ENCODE data around the gene RALGAPB.

RALGAPB gene

DNA sequence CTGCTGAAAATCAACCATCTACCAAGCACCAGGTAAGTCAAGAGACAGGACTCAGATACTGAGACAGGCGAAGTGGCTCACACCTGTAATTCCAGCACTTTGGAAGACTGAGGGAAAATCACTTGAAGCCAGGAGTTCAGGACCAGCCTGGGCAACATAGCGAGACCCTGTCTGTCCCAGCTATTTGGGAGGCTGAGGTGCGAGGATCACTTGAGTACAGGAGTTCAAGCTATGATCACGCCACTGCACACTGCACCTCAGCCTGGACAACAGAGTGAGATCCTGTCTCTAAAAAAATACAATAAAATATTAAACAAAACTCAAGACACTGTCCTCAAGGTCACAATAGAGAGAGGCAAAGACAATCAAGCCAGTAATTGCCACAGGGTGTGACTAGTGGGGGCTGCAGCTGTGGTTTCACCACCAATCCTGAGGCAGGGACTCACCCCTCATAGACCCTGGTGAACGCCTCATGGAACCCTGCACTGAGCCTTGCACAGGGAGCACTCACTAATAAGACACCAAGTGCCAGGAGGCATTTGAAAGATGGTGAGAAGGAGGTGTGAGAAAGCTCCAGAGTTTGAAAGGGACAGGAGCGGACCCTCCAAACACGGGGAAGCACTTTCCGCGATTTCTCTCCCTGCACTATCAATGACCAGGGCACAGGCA lies 39.2 kb upstream of the RALGAPB start:
- Histone ChIP-seq H3K9ac (ENCODE audit: low read depth, low read length) (peak overlapping the region; percentile 83), H3K4me2 (ENCODE audit: insufficient read depth, low read length) (peak overlapping the region; percentile 91), H4K20me1 (ENCODE audit: insufficient read depth, low read length) (peaks cover 57% of the 10 kb centered on the region), H3K79me2 (ENCODE audit: insufficient read depth, low read length) (peaks cover 64% of the 10 kb centered on the region), H2AFZ (ENCODE audit: low read depth, low read length) (no peak overlapping the region), H3K27me3 (ENCODE audit: insufficient read depth, low read length, poor library complexity) (no peaks in the 10 kb centered on the region), H3K27ac (ENCODE audit: low read length) (peak overlapping the region; percentile 89), H3K36me3 (ENCODE audit: insufficient read depth, low read length) (peaks cover 61% of the 10 kb centered on the region), H3K9me3 (ENCODE audit: insufficient read depth, low read length, severe bottlenecking) (no peaks in the 10 kb centered on the region), H3K4me1 (ENCODE audit: insufficient read depth, low read length) (peaks cover 59% of the 10 kb centered on the region), H3K4me3 (ENCODE audit: low read depth in 1 of 2, low read length in 2 of 2) (peak overlapping the region; percentile 66 to 80; a peak in 3 of 4 replicates)
- ATAC-seq (ENCODE audit: insufficient read depth, low read depth) (no peak), DNase-seq (no peak)
- TF ChIP-seq EZH2 (IDR thresholded peaks at IDR 0.05; ENCODE audit: borderline replicate concordance, low read depth, low read length, severe bottlenecking): no peak
- TF ChIP-seq, protein P1, sequence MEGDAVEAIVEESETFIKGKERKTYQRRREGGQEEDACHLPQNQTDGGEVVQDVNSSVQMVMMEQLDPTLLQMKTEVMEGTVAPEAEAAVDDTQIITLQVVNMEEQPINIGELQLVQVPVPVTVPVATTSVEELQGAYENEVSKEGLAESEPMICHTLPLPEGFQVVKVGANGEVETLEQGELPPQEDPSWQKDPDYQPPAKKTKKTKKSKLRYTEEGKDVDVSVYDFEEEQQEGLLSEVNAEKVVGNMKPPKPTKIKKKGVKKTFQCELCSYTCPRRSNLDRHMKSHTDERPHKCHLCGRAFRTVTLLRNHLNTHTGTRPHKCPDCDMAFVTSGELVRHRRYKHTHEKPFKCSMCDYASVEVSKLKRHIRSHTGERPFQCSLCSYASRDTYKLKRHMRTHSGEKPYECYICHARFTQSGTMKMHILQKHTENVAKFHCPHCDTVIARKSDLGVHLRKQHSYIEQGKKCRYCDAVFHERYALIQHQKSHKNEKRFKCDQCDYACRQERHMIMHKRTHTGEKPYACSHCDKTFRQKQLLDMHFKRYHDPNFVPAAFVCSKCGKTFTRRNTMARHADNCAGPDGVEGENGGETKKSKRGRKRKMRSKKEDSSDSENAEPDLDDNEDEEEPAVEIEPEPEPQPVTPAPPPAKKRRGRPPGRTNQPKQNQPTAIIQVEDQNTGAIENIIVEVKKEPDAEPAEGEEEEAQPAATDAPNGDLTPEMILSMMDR (IDR thresholded peaks at IDR 0.05; ENCODE audit: borderline replicate concordance, extremely low read depth, low read length, poor library complexity, severe bottlenecking): no peak

DNA sequence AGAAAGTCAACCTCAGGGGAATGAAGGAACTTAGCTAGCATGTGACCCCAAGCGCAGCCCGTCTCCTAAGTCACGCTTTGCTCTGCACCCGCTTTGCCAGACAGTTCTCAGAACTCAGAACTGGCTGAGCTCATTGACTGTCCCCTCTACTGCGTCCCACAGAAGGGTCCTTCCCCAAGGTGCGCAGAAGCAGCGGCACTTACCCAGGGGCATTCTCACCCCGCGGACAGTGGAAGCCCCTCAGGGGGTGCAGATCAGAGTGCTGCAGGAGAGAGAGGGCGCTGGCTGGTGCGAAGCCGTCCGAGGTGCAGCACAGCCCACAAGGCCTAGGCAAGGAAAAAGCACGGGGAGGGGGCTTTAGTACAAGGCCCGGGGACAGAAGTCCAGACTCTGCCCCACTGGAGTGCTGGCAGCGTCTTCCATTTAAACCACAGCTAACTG lies 38.3 kb upstream of the RALGAPB start:
- Histone ChIP-seq H3K36me3 (ENCODE audit: insufficient read depth, low read length) (peaks cover 53% of the 10 kb centered on the region), H3K9me3 (ENCODE audit: insufficient read depth, low read length, severe bottlenecking) (no peaks in the 10 kb centered on the region), H3K79me2 (ENCODE audit: insufficient read depth, low read length) (peaks cover 55% of the 10 kb centered on the region), H3K27me3 (ENCODE audit: insufficient read depth, low read length, poor library complexity) (peaks cover 6% of the 10 kb centered on the region), H3K4me1 (ENCODE audit: insufficient read depth, low read length) (peaks cover 50% of the 10 kb centered on the region), H3K4me2 (ENCODE audit: insufficient read depth, low read length) (peak overlapping the region; percentile 91), H2AFZ (ENCODE audit: low read depth, low read length) (peak overlapping the region; percentile 91; the same call in 1 of the 2 replicates), H4K20me1 (ENCODE audit: insufficient read depth, low read length) (peaks cover 48% of the 10 kb centered on the region), H3K4me3 (ENCODE audit: low read depth in 1 of 2, low read length in 2 of 2) (peak overlapping the region; percentile 66 to 80), H3K9ac (ENCODE audit: low read depth, low read length) (peak overlapping the region; percentile 83), H3K27ac (ENCODE audit: low read length) (peak overlapping the region; percentile 89)
- DNase-seq (peak; percentile 42), ATAC-seq (ENCODE audit: insufficient read depth, low read depth) (peak; percentile 50)
- TF ChIP-seq, protein P1 (IDR thresholded peaks at IDR 0.05; ENCODE audit: borderline replicate concordance, extremely low read depth, low read length, poor library complexity, severe bottlenecking): no peak
- no peak for TF ChIP-seq EZH2 (IDR thresholded peaks at IDR 0.05; ENCODE audit: borderline replicate concordance, low read depth, low read length, severe bottlenecking)

DNA sequence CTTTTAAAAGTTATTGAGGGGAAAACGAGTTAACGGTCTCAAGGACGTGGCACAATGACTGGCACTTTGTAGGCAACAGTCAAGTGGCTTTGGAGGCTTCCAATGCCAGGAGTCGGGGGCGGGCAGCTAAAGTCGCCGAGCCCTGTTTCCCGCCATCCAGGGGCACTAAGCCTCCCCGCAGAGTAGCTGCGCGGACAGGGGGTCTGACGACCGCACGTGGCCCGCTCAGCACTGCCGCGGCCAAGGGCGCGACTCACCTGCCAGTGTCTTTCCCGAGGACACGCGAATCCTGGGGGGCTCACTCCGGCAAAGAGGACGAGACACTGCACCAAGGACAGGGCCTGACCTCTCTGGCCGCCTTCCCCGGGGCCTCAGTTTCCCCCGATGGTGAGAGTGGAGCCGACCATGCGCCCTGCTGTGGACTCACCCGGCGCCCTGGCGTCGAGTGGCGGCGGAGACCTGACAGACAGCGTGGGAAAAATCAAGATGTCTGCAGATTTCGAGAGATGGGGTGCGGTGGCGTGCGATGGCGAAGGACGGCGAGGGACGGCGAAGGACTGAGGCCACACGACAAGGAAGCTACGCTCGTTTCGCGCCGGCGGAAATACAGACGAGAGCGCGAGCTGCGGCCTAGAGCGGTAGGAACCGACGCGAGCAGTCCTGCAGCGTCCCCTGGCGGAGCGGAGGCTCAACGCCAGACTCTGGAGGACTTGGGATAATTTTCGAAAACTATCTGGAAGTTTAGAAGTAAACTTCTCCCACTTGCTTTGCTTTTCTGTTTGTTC lies 37.7 kb upstream of the RALGAPB start, which contains the start of gene SNHG17:
Gene SNHG17, minus strand, starts transcription at position 559 of the 785 bp plus-strand sequence.
- peak within 1 kb of the TSS; percentile 91 for H2AFZ ChIP-seq (ENCODE audit: low read depth, low read length)
- TF ChIP-seq EZH2 (IDR thresholded peaks at IDR 0.05; ENCODE audit: borderline replicate concordance, low read depth, low read length, severe bottlenecking): no peak
- TF ChIP-seq, protein P1 (IDR thresholded peaks at IDR 0.05; ENCODE audit: borderline replicate concordance, extremely low read depth, low read length, poor library complexity, severe bottlenecking): peak; percentile 100
- H3K9ac ChIP-seq (ENCODE audit: low read depth, low read length): peak within 1 kb of the TSS; percentile 83
- peaks cover 46% of the 10 kb centered on the region for H3K36me3 ChIP-seq (ENCODE audit: insufficient read depth, low read length)
- peak within 1 kb of the TSS; percentile 89 for H3K27ac ChIP-seq (ENCODE audit: low read length)
- DNase-seq (peak; percentile 91), ATAC-seq (ENCODE audit: insufficient read depth, low read depth) (peak; percentile 84)
- no peaks in the 10 kb centered on the region for H3K9me3 ChIP-seq (ENCODE audit: insufficient read depth, low read length, severe bottlenecking)
- H4K20me1 ChIP-seq (ENCODE audit: insufficient read depth, low read length): peaks cover 41% of the 10 kb centered on the region
- peak within 1 kb of the TSS; percentile 66 to 80 for H3K4me3 ChIP-seq (ENCODE audit: low read depth in 1 of 2, low read length in 2 of 2)
- peaks cover 6% of the 10 kb centered on the region for H3K27me3 ChIP-seq (ENCODE audit: insufficient read depth, low read length, poor library complexity)
- peak within 1 kb of the TSS; percentile 91 for H3K4me2 ChIP-seq (ENCODE audit: insufficient read depth, low read length)
- peaks cover 45% of the 10 kb centered on the region for H3K4me1 ChIP-seq (ENCODE audit: insufficient read depth, low read length)
- peaks cover 49% of the 10 kb centered on the region for H3K79me2 ChIP-seq (ENCODE audit: insufficient read depth, low read length)

Measured in DND-41 (cell line).